ENCODE results near the gene SNRPN.

GRCh38 chr15:24971052-24971451 lies 16.3 kb downstream of the SNRPN start:
- TF ChIP-seq, protein P1, sequence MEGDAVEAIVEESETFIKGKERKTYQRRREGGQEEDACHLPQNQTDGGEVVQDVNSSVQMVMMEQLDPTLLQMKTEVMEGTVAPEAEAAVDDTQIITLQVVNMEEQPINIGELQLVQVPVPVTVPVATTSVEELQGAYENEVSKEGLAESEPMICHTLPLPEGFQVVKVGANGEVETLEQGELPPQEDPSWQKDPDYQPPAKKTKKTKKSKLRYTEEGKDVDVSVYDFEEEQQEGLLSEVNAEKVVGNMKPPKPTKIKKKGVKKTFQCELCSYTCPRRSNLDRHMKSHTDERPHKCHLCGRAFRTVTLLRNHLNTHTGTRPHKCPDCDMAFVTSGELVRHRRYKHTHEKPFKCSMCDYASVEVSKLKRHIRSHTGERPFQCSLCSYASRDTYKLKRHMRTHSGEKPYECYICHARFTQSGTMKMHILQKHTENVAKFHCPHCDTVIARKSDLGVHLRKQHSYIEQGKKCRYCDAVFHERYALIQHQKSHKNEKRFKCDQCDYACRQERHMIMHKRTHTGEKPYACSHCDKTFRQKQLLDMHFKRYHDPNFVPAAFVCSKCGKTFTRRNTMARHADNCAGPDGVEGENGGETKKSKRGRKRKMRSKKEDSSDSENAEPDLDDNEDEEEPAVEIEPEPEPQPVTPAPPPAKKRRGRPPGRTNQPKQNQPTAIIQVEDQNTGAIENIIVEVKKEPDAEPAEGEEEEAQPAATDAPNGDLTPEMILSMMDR (optimal IDR thresholded peaks at IDR 0.05 in 1 of 3, IDR thresholded peaks at IDR 0.05 in 1 of 3, conservative IDR thresholded peaks at IDR 0.05 in 1 of 3; ENCODE audit: extremely low read depth in 1 of 3, insufficient read depth in 2 of 3, low read length in 3 of 3): no peak
- TF ChIP-seq EZH2 (IDR thresholded peaks at IDR 0.05; ENCODE audit: low read length): no peak
